Coronary artery (tissue), 2 donors: ENCODE measurements around the gene ZEB1.

Experiments used
- DNase-seq: peaks from one replicate; pipeline ENCODE4 v3.0.0-alpha.2; 2017; ENCODE audit warnings: low spot score
- H3K27ac ChIP-seq, 2 donors: fragments of 200-600 bp; sonication (generic); one replicate each; pipeline ENCODE4 v1.5.1; 2016 to 2019
- H3K4me3 ChIP-seq: fragments of 200-600 bp; sonication (generic); 2 replicates; pipeline ENCODE4 v1.5.1; 2016; ENCODE audit warnings: mild to moderate bottlenecking, moderate library complexity
- CTCF ChIP-seq: fragments of 200-600 bp; sonication (generic); IDR thresholded peaks from one replicate; pipeline ENCODE4 v1.5.1; 2019; ENCODE audit warnings: antibody characterized with exemption

Gene ZEB1

GRCh38 chr10:31318854-31319601, at the start of gene ZEB1:
ZEB1 (plus strand) TSS chr10:31319216; CDS start chr10:31319235, 19 bp downstream.
- TF ChIP-seq CTCF, result peak; percentile 26
- DNase-seq, result peak; percentile 90
- H3K27ac ChIP-seq, result peak within 1 kb of the TSS; percentile 95 to 100
- peak within 1 kb of the TSS; percentile 99 for H3K4me3 ChIP-seq

- Histone ChIP-seq H3K4me3 (no peak overlapping the region), H3K27ac (no peak overlapping the region)
- DNase-seq, result no peak
- no peak for TF ChIP-seq CTCF
Observed at GRCh38 chr10:31270954-31271353, 48.1 kb upstream of the ZEB1 start.

GRCh38 chr10:31272841-31273240, 46.2 kb upstream of the ZEB1 start:
- no peak for TF ChIP-seq CTCF
- Histone ChIP-seq H3K4me3 (no peak overlapping the region), H3K27ac (no peak overlapping the region)
- no peak for DNase-seq

- DNase-seq, result no peak
- Histone ChIP-seq H3K4me3 (no peak overlapping the region), H3K27ac (no peak overlapping the region)
- no peak for TF ChIP-seq CTCF
Observed at GRCh38 chr10:31273789-31274188, 45.2 kb upstream of the ZEB1 start.

GRCh38 chr10:31274310-31274709, 44.7 kb upstream of the ZEB1 start:
- H3K4me3 ChIP-seq, result no peak overlapping the region
- no peak for TF ChIP-seq CTCF
- DNase-seq, result no peak
- H3K27ac ChIP-seq, result no peak overlapping the region

GRCh38 chr10:31278279-31278941, 40.6 kb upstream of the ZEB1 start:
- no peak overlapping the region for H3K27ac ChIP-seq
- H3K4me3 ChIP-seq, result no peak overlapping the region
- TF ChIP-seq CTCF, result no peak
- no peak for DNase-seq

- no peak for DNase-seq
- no peak overlapping the region for H3K27ac ChIP-seq
- no peak for TF ChIP-seq CTCF
- no peak overlapping the region for H3K4me3 ChIP-seq
Observed at GRCh38 chr10:31280972-31281371, 38.0 kb upstream of the ZEB1 start.
